ENCODE results near the gene COLGALT1. TPM values are rescaled to one million over a fixed set of nuclear protein-coding genes. Genes with fewer than 3 reads are reported as not detected.
A peak's percentile ranks its signal among the peaks of the same experiment; 100 is the strongest.

The COLGALT1 gene
- total and polyA plus RNA-seq, 10 of the 15 experiments (the other 5 are each of a cell fraction or from before 2014, with no cell fraction given) = 1.2 to 78.8 (median 29.8) TPM

DNA sequence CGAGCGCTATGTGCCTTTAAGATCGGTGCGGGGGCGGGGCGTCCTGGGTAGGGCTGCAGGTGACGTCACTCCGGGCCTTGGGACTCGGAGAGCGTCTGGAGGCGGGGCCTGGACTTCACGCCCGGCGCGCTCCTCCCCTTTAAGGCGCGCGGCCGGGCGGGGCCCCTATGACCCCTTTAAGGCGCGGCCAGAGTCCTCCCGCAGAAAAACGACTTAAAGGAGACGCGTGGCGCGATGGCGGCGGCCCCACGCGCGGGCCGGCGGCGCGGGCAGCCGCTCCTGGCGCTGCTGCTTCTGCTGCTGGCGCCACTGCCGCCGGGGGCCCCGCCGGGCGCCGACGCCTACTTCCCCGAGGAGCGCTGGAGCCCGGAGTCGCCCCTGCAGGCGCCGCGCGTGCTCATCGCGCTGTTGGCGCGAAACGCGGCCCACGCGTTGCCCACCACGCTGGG lies at the start of gene COLGALT1 (continued):
- TF ChIP-seq TCF3 (IDR thresholded peaks at IDR 0.05; ENCODE audit: borderline replicate concordance, insufficient read depth, low read depth, low read length) (no peak), SRF (IDR thresholded peaks at IDR 0.05; ENCODE audit: low read depth in 2 of 2, low read length in 2 of 2) (0 out of 4 replicates have a peak, but pooled peaks of 1 of the 2 experiments have one; percentile 53), ZBED1 (IDR thresholded peaks at IDR 0.05; ENCODE audit: borderline replicate concordance) (no peak), GATAD2B (conservative IDR thresholded peaks at IDR 0.05; ENCODE audit: low read depth) (peak; percentile 99), CREM (IDR thresholded peaks at IDR 0.05; ENCODE audit: low read depth) (peak; percentile 85), MXI1 (IDR thresholded peaks at IDR 0.05; ENCODE audit: low read depth, low read length) (peak; percentile 47; the same call in 1 of the 2 replicates), FOXM1 (IDR thresholded peaks at IDR 0.05; ENCODE audit: low read depth, low read length) (no peak), POLR2A (IDR thresholded peaks at IDR 0.05; ENCODE audit: low read depth, low read length) (no peak), CBX3 (IDR thresholded peaks at IDR 0.05; ENCODE audit: borderline replicate concordance, low read depth) (no peak), ZNF622 (IDR thresholded peaks at IDR 0.05) (no peak), SMARCA5 (IDR thresholded peaks at IDR 0.05) (no peak; the same call in 1 of the 2 replicates), LARP7 (IDR thresholded peaks at IDR 0.05) (peak; percentile 96; the same call in 1 of the 2 replicates), PAX8 (IDR thresholded peaks at IDR 0.05) (no peak), POLR2AphosphoS2 (IDR thresholded peaks at IDR 0.05; ENCODE audit: low read depth, low read length) (peak; percentile 30; the same call in 1 of the 2 replicates), PAX5 (IDR thresholded peaks at IDR 0.05; ENCODE audit: borderline replicate concordance, low read depth, low read length) (0 out of 2 replicates have a peak, but pooled peaks have one; percentile 9), POU2F2 (IDR thresholded peaks at IDR 0.05; ENCODE audit: borderline replicate concordance, low read depth, low read length) (no peak), RFX5 (IDR thresholded peaks at IDR 0.05; ENCODE audit: low read depth, low read length) (no peak; the same call in 1 of the 2 replicates), JUND (IDR thresholded peaks at IDR 0.05; ENCODE audit: low read depth, low read length) (peak; percentile 46; the same call in 1 of the 2 replicates), NFYA (IDR thresholded peaks at IDR 0.05; ENCODE audit: borderline replicate concordance, low read depth, low read length) (no peak), STAT3 (IDR thresholded peaks at IDR 0.05; ENCODE audit: low read depth, low read length) (no peak)
- TF ChIP-seq, protein P1, sequence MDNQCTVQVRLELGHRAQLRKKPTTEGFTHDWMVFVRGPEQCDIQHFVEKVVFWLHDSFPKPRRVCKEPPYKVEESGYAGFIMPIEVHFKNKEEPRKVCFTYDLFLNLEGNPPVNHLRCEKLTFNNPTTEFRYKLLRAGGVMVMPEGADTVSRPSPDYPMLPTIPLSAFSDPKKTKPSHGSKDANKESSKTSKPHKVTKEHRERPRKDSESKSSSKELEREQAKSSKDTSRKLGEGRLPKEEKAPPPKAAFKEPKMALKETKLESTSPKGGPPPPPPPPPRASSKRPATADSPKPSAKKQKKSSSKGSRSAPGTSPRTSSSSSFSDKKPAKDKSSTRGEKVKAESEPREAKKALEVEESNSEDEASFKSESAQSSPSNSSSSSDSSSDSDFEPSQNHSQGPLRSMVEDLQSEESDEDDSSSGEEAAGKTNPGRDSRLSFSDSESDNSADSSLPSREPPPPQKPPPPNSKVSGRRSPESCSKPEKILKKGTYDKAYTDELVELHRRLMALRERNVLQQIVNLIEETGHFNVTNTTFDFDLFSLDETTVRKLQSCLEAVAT (IDR thresholded peaks at IDR 0.05) = no peak
- TF ChIP-seq, protein P2, sequence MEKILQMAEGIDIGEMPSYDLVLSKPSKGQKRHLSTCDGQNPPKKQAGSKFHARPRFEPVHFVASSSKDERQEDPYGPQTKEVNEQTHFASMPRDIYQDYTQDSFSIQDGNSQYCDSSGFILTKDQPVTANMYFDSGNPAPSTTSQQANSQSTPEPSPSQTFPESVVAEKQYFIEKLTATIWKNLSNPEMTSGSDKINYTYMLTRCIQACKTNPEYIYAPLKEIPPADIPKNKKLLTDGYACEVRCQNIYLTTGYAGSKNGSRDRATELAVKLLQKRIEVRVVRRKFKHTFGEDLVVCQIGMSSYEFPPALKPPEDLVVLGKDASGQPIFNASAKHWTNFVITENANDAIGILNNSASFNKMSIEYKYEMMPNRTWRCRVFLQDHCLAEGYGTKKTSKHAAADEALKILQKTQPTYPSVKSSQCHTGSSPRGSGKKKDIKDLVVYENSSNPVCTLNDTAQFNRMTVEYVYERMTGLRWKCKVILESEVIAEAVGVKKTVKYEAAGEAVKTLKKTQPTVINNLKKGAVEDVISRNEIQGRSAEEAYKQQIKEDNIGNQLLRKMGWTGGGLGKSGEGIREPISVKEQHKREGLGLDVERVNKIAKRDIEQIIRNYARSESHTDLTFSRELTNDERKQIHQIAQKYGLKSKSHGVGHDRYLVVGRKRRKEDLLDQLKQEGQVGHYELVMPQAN (conservative IDR thresholded peaks at IDR 0.05) = no peak; the same call in 1 of the 2 replicates
- TF ChIP-seq, protein P3, sequence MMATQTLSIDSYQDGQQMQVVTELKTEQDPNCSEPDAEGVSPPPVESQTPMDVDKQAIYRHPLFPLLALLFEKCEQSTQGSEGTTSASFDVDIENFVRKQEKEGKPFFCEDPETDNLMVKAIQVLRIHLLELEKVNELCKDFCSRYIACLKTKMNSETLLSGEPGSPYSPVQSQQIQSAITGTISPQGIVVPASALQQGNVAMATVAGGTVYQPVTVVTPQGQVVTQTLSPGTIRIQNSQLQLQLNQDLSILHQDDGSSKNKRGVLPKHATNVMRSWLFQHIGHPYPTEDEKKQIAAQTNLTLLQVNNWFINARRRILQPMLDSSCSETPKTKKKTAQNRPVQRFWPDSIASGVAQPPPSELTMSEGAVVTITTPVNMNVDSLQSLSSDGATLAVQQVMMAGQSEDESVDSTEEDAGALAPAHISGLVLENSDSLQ (IDR thresholded peaks at IDR 0.05) = no peak
- TF ChIP-seq, protein P4, sequence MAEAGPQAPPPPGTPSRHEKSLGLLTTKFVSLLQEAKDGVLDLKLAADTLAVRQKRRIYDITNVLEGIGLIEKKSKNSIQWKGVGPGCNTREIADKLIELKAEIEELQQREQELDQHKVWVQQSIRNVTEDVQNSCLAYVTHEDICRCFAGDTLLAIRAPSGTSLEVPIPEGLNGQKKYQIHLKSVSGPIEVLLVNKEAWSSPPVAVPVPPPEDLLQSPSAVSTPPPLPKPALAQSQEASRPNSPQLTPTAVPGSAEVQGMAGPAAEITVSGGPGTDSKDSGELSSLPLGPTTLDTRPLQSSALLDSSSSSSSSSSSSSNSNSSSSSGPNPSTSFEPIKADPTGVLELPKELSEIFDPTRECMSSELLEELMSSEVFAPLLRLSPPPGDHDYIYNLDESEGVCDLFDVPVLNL (IDR thresholded peaks at IDR 0.05; ENCODE audit: low read depth, low read length) = peak; percentile 50; the same call in 1 of the 2 replicates

Data from GM12878 (cell line).